GM12878 (cell line): ENCODE data around the gene HCN1. TPM values are rescaled to one million over a fixed set of nuclear protein-coding genes. Genes with fewer than 3 reads are reported as not detected.

Experiments
- ATAC-seq: fragments of 200-7000 bp; cut with Tn5 transposase; 3 replicates; pipeline ENCODE4 v1.9.1; 2020; ENCODE audit warnings: mild to moderate bottlenecking, moderate library complexity
- BruUV-seq: library from RNA; stranded (reverse); fragments of 400-500 nt; replicated peaks from 2 replicates; lab custom pipeline; 2021; lab: Mats Ljungman, UMichigan
- CTCF ChIA-PET: fragments of 300-600 bp; sonication (Branson Sonifier 250); formaldehyde crosslinking; extraction: SDS; loops from one replicate; lab custom pipeline; 2021; ENCODE audit warnings: inconsistent platforms; lab: Yijun Ruan, JAX
- POLR2A ChIA-PET: fragments of 350-600 bp; formaldehyde crosslinking; extraction: SDS; loops from one replicate; lab custom pipeline; 2021; ENCODE audit warnings: inconsistent platforms; lab: Charles Lee
- RAD21 ChIA-PET: fragments of 300-600 bp; sonication (Branson Sonifier 250); formaldehyde crosslinking; loops from one replicate; lab custom pipeline; 2023; ENCODE audit warnings: antibody characterized with exemption; ENCODE audit not compliant: unreplicated experiment; lab: Charles Lee
- SMC1A ChIA-PET: fragments of 300-600 bp; sonication (Branson Sonifier 250); formaldehyde crosslinking; loops from one replicate; lab custom pipeline; 2023; ENCODE audit not compliant: unreplicated experiment, uncharacterized antibody; lab: Charles Lee
- DNase-seq: peaks from one replicate; pipeline ENCODE4 v3.0.0-alpha.2; 2011; ENCODE audit warnings: low read depth, low spot score
- FAIRE-seq: peaks from 3 replicates; lab custom pipeline; 2011; peaks lifted over from hg19 to GRCh38; lab: Jason Lieb, UNC
- H2AFZ ChIP-seq: 2 replicates; pipeline ENCODE4 v1.6.0; 2011; ENCODE audit warnings: low read depth, low read length, control low read depth; ENCODE audit not compliant: control insufficient read depth
- H3K27ac ChIP-seq: 2 replicates; pipeline ENCODE4 v1.5.1; 2011; ENCODE audit warnings: control low read depth; ENCODE audit not compliant: control insufficient read depth, insufficient read depth
- H3K27me3 ChIP-seq, 2 experiments: replicated peaks in 1 of 2; 2 replicates each; pipeline versions ENCODE4 v1.6.0 to v1.6.1; 2011; ENCODE audit warnings: low read length in 1 of 2; ENCODE audit not compliant: control insufficient read depth in 2 of 2, insufficient read depth in 2 of 2
- H3K36me3 ChIP-seq, 2 experiments: 2 replicates each; pipeline ENCODE4 v1.5.1; 2011; ENCODE audit warnings: low read length in 1 of 2; ENCODE audit not compliant: control insufficient read depth in 2 of 2, insufficient read depth in 2 of 2
- H3K4me1 ChIP-seq: 2 replicates; pipeline ENCODE4 v1.6.1; 2011; ENCODE audit warnings: mild to moderate bottlenecking, low read length, moderate library complexity, mixed read lengths; ENCODE audit not compliant: control insufficient read depth, insufficient read depth
- H3K4me2 ChIP-seq: 2 replicates; pipeline ENCODE4 v1.6.0; 2011; ENCODE audit warnings: control low read depth; ENCODE audit not compliant: control insufficient read depth, insufficient read depth
- H3K4me3 ChIP-seq: fragments of 200-600 bp; sonication (generic); 2 replicates; pipeline ENCODE4 v1.5.1; 2016
- H3K79me2 ChIP-seq: 2 replicates; pipeline ENCODE4 v1.6.0; 2011; ENCODE audit warnings: low read length; ENCODE audit not compliant: control insufficient read depth, insufficient read depth
- H3K9ac ChIP-seq: 2 replicates; pipeline ENCODE4 v1.8.0; 2011; ENCODE audit warnings: low read length, control low read depth, mixed read lengths; ENCODE audit not compliant: control insufficient read depth, insufficient read depth
- H3K9me3 ChIP-seq: replicated peaks from 3 replicates; pipeline ENCODE4 v1.5.1; 2011; ENCODE audit warnings: mild to moderate bottlenecking, low read length; ENCODE audit not compliant: control insufficient read depth, insufficient read depth
- H4K20me1 ChIP-seq: 2 replicates; pipeline ENCODE4 v1.6.0; 2011; ENCODE audit not compliant: control insufficient read depth, insufficient read depth
- BCL11A ChIP-seq: IDR thresholded peaks from 2 replicates; pipeline ENCODE4 v1.6.1; 2011; ENCODE audit warnings: low read depth, low read length
- CBX5 ChIP-seq: sonication (generic); IDR thresholded peaks from 2 replicates; pipeline ENCODE4 v1.6.1; 2016; ENCODE audit warnings: low read depth, moderate library complexity, mild to moderate bottlenecking, inconsistent platforms
- ESRRA ChIP-seq: IDR thresholded peaks from 2 replicates; pipeline ENCODE4 v1.6.1; 2012; ENCODE audit warnings: mild to moderate bottlenecking, low read length, improper control_type of control experiment
- JUNB ChIP-seq: IDR thresholded peaks from 2 replicates; pipeline ENCODE4 v1.6.1; 2016; ENCODE audit warnings: antibody characterized with exemption, mild to moderate bottlenecking
- KDM1A ChIP-seq: fragments of 200-600 bp; sonication (generic); IDR thresholded peaks from 2 replicates; pipeline ENCODE4 v1.6.1; 2016; ENCODE audit warnings: borderline replicate concordance
- MAX ChIP-seq: IDR thresholded peaks from 2 replicates; pipeline ENCODE4 v1.6.1; 2012; ENCODE audit warnings: low read depth, low read length, improper control_type of control experiment
- MTA2 ChIP-seq: fragments of 450-650 bp; IDR thresholded peaks from 2 replicates; pipeline ENCODE4 v1.6.1; 2016; ENCODE audit warnings: low read depth, mild to moderate bottlenecking, moderate library complexity
- MYB ChIP-seq: fragments of 150-350 bp; IDR thresholded peaks from 2 replicates; pipeline ENCODE4 v1.6.1; 2014; ENCODE audit warnings: mild to moderate bottlenecking, low read depth, low read length, borderline replicate concordance
- MYC ChIP-seq: IDR thresholded peaks from 2 replicates; pipeline ENCODE4 v1.6.1; 2011; ENCODE audit warnings: mild to moderate bottlenecking, low read length, moderate library complexity, inconsistent platforms; ENCODE audit not compliant: insufficient read depth, insufficient replicate concordance, insufficient read length, severe bottlenecking
- NR2C1 ChIP-seq: fragments of 450-650 bp; IDR thresholded peaks from 2 replicates; pipeline ENCODE4 v1.6.1; 2017; ENCODE audit warnings: antibody characterized with exemption, mild to moderate bottlenecking, moderate library complexity
- RBBP5 ChIP-seq: fragments of 200-600 bp; sonication (generic); conservative IDR thresholded peaks from 2 replicates; pipeline ENCODE4 v1.6.1; 2016
- SP1 ChIP-seq: IDR thresholded peaks from one replicate; pipeline ENCODE4 v1.6.1; 2011; ENCODE audit warnings: low read depth, low read length
- TCF12 ChIP-seq: IDR thresholded peaks from 2 replicates; pipeline ENCODE4 v1.6.1; 2011; ENCODE audit warnings: low read depth, mild to moderate bottlenecking, low read length
- WRNIP1 ChIP-seq: IDR thresholded peaks from 2 replicates; pipeline ENCODE4 v1.6.1; 2011; ENCODE audit warnings: low read depth, low read length, improper control_type of control experiment, borderline replicate concordance
- ZZZ3 ChIP-seq: IDR thresholded peaks from 2 replicates; pipeline ENCODE4 v1.6.1; 2011; ENCODE audit warnings: low read depth; ENCODE audit not compliant: control insufficient read depth, insufficient read length
- WGBS: methylation state at CpG from one replicate; pipeline ENCODE4 v1.1.6; 2016; ENCODE audit warnings: low lambda C conversion rate; ENCODE audit not compliant: insufficient replicate concordance, insufficient coverage; ENCODE audit errors: missing lambda C conversion rate; 5-methylcytosine and 5-hydroxymethylcytosine counted together
- in situ Hi-C: fragments of 300-500 bp; cut with MboI; formaldehyde crosslinking; loops from 9 replicates; pipeline ENCODE4 v1.14.3; 2018; ENCODE audit warnings: mixed read lengths
- intact Hi-C: fragments of 100-400 bp; cut with micrococcal nuclease; formaldehyde crosslinking; loops from one replicate; pipeline ENCODE4 v1.14.2; 2022; ENCODE audit not compliant: unreplicated experiment
- polyA plus RNA-seq, 11 experiments: library from polyadenylated mRNA; depleted of rRNA in 4 of 11; unstranded in 6 of 11; stranded (reverse) in 5 of 11; fragments of >200 nt; fragmentation: Nextera tagmentation in 4 of 11; fragmentation: Illumina TruSeq in 1 of 11; extraction: Ambion mirVana in 4 of 11; extraction: Trizol in 1 of 11; gene quantifications; 1 replicate in 1 of 11; 2 replicates in 10 of 11; pipeline versions ENCODE4 v1.2.1 to v1.2.3, GENCODE V29; 2011 to 2016; ENCODE audit warnings: inconsistent platforms in 2 of 11, missing spikeins in 2 of 11, low read depth in 1 of 11
- total RNA-seq, 4 experiments: library from RNA; depleted of rRNA in 3 of 4; stranded (reverse); fragments of >200 nt in 3 of 4; fragmentation: Illumina TruSeq in 1 of 4; extraction: Trizol in 1 of 4; gene quantifications; 2 replicates each; pipeline versions ENCODE4 v1.2.1 to v1.2.3, GENCODE V29; 2013 to 2021

The HCN1 gene
- total and polyA plus RNA-seq, 10 of the 15 experiments (the other 5 are each of a cell fraction or from before 2014, with no cell fraction given): not detected

- no peaks in the 10 kb centered on the region for H3K36me3 ChIP-seq
- H3K79me2 ChIP-seq: no peaks in the 10 kb centered on the region
- H3K4me3 ChIP-seq: no peak overlapping the region
- no peak for DNase-seq
- RAD21 ChIA-PET: no interaction called here
- TF ChIP-seq ZZZ3 (no peak), NR2C1 (no peak), SP1 (no peak), RBBP5 (no peak), JUNB (no peak), MAX (no peak), MYB (no peak), CBX5 (no peak), TCF12 (no peak), KDM1A (no peak), MTA2 (no peak), MYC (no peak), WRNIP1 (no peak), ESRRA (no peak), BCL11A (no peak)
- in situ Hi-C loops (no loop called here), intact Hi-C loops (no loop called here)
- no peaks in the 10 kb centered on the region for H4K20me1 ChIP-seq
- H3K27me3 ChIP-seq: no peaks in the 10 kb centered on the region
- FAIRE-seq: no peak
- CTCF ChIA-PET: no interaction called here
- no peak overlapping the region for H2AFZ ChIP-seq
- H3K9ac ChIP-seq: no peak overlapping the region
- no peaks in the 10 kb centered on the region for H3K4me1 ChIP-seq
- H3K9me3 ChIP-seq: no peaks in the 10 kb centered on the region
- no peak overlapping the region for H3K27ac ChIP-seq
- 0% methylated on average over 1 of the region's 1 CpG for WGBS
- no TSS peak for BruUV-seq
- ATAC-seq: no peak
- POLR2A ChIA-PET: no interaction called here
- no peak overlapping the region for H3K4me2 ChIP-seq
- SMC1A ChIA-PET: interaction anchor here (0.6 kb wide), 1 partner anchor 53 kb away, joined by 3 read pairs; no protein-coding TSS in a partner anchor
These were observed 255.7 kb downstream of the HCN1 start for GRCh38 chr5:45440466-45440865.
